HEK293 (cell line): ENCODE results near the gene BCL2.

Source experiments
- CTCF ChIA-PET: fragments of 350-600 bp; formaldehyde crosslinking; extraction: SDS; loops from one replicate; lab custom pipeline; 2021; ENCODE audit warnings: antibody characterized with exemption; lab: Yijun Ruan, JAX
- POLR2A ChIA-PET: fragments of 300-600 bp; formaldehyde crosslinking; extraction: SDS; loops from one replicate; lab custom pipeline; 2020; ENCODE audit warnings: antibody characterized with exemption, inconsistent platforms; lab: Yijun Ruan, JAX
- H3K27ac ChIP-seq: fragments of 200-500 bp; sonication (Bioruptor generic); 2 replicates; pipeline ENCODE4 v1.5.1; 2014; ENCODE audit warnings: low read depth, low read length, control low read depth, inconsistent platforms; ENCODE audit errors: extremely low read depth
- H3K36me3 ChIP-seq, 2 experiments: fragments of 200-500 bp in 1 of 2; sonication (Bioruptor generic) in 1 of 2; 1 replicate in 1 of 2; 2 replicates in 1 of 2; pipeline ENCODE4 v1.5.1; 2014 to 2017; ENCODE audit warnings: inconsistent platforms in 2 of 2, low read length in 2 of 2; ENCODE audit not compliant: control insufficient read depth in 2 of 2, insufficient read depth in 1 of 2
- H3K4me1 ChIP-seq: fragments of 200-500 bp; sonication (Bioruptor generic); 2 replicates; pipeline ENCODE4 v1.5.1; 2014; ENCODE audit warnings: mild to moderate bottlenecking, low read length, inconsistent platforms; ENCODE audit not compliant: control insufficient read depth, insufficient read depth
- H3K4me3 ChIP-seq: 2 replicates; pipeline ENCODE4 v1.5.1; 2011; ENCODE audit warnings: low read depth, mild to moderate bottlenecking, control low read depth, low read length, moderate library complexity
- H3K9me3 ChIP-seq: fragments of 200-500 bp; sonication (Bioruptor generic); 2 replicates; pipeline ENCODE4 v1.5.1; 2014; ENCODE audit warnings: low read depth, low read length, inconsistent platforms; ENCODE audit not compliant: control insufficient read depth, insufficient read depth
- GLIS1 ChIP-seq: fragments of 450-650 bp; formaldehyde crosslinking; IDR thresholded peaks from 2 replicates; pipeline ENCODE4 v1.5.1; 2016; ENCODE audit warnings: missing biosample characterization, missing genetic modification characterization
- KLF16 ChIP-seq: fragments of 450-650 bp; formaldehyde crosslinking; IDR thresholded peaks from 2 replicates; pipeline ENCODE4 v1.5.1; 2017; ENCODE audit warnings: missing biosample characterization, missing genetic modification characterization
- KLF7 ChIP-seq: fragments of 450-650 bp; formaldehyde crosslinking; IDR thresholded peaks from 2 replicates; pipeline ENCODE4 v1.5.1; 2016; ENCODE audit warnings: missing biosample characterization, missing genetic modification characterization, borderline replicate concordance
- KLF8 ChIP-seq: fragments of 450-650 bp; formaldehyde crosslinking; IDR thresholded peaks from 2 replicates; pipeline ENCODE4 v1.5.1; 2016; ENCODE audit warnings: missing biosample characterization, missing genetic modification characterization
- REPIN1 ChIP-seq: fragments of 450-650 bp; formaldehyde crosslinking; IDR thresholded peaks from 2 replicates; pipeline ENCODE4 v1.5.1; 2017; ENCODE audit warnings: missing biosample characterization, missing genetic modification characterization, low read depth
- SCRT1 ChIP-seq: fragments of 450-650 bp; formaldehyde crosslinking; IDR thresholded peaks from 2 replicates; pipeline ENCODE4 v1.5.1; 2016; ENCODE audit warnings: missing biosample characterization, missing genetic modification characterization, borderline replicate concordance
- SCRT2 ChIP-seq: fragments of 450-650 bp; formaldehyde crosslinking; IDR thresholded peaks from 2 replicates; pipeline ENCODE4 v1.5.1; 2016; ENCODE audit warnings: missing biosample characterization, missing genetic modification characterization
- TCF7L2 ChIP-seq: IDR thresholded peaks from 2 replicates; pipeline ENCODE4 v1.6.1; 2011; ENCODE audit warnings: low read depth, mild to moderate bottlenecking, inconsistent platforms, low read length, moderate library complexity, borderline replicate concordance
- YY1 ChIP-seq: fragments of 450-650 bp; formaldehyde crosslinking; IDR thresholded peaks from 2 replicates; pipeline ENCODE4 v1.5.1; 2018; ENCODE audit warnings: missing biosample characterization, missing genetic modification characterization
- ZBTB10 ChIP-seq: fragments of 450-650 bp; formaldehyde crosslinking; IDR thresholded peaks from 2 replicates; pipeline ENCODE4 v1.5.1; 2016; ENCODE audit warnings: missing biosample characterization, missing genetic modification characterization
- ZNF112 ChIP-seq: fragments of 450-650 bp; formaldehyde crosslinking; IDR thresholded peaks from 2 replicates; pipeline ENCODE4 v1.5.0; 2017; ENCODE audit warnings: missing biosample characterization, missing genetic modification characterization
- ZNF292 ChIP-seq: fragments of 450-650 bp; formaldehyde crosslinking; IDR thresholded peaks from 2 replicates; pipeline ENCODE4 v1.5.1; 2016; ENCODE audit warnings: low read depth, missing biosample characterization, missing genetic modification characterization, borderline replicate concordance
- ZNF350 ChIP-seq: fragments of 450-650 bp; formaldehyde crosslinking; IDR thresholded peaks from 2 replicates; pipeline ENCODE4 v1.5.0; 2017; ENCODE audit warnings: missing biosample characterization, mild to moderate bottlenecking, missing genetic modification characterization
- ZNF398 ChIP-seq: fragments of 450-650 bp; formaldehyde crosslinking; IDR thresholded peaks from 2 replicates; pipeline ENCODE4 v1.5.1; 2017; ENCODE audit warnings: missing biosample characterization, missing genetic modification characterization
- ZNF585B ChIP-seq: fragments of 450-650 bp; formaldehyde crosslinking; IDR thresholded peaks from 2 replicates; pipeline ENCODE4 v1.5.1; 2016; ENCODE audit warnings: missing biosample characterization, missing genetic modification characterization
- ZNF639 ChIP-seq: fragments of 450-650 bp; formaldehyde crosslinking; IDR thresholded peaks from 2 replicates; pipeline ENCODE4 v1.5.1; 2016; ENCODE audit warnings: missing biosample characterization, missing genetic modification characterization
- ZNF704 ChIP-seq: fragments of 450-650 bp; formaldehyde crosslinking; IDR thresholded peaks from 2 replicates; pipeline ENCODE4 v1.5.1; 2016; ENCODE audit warnings: missing biosample characterization, missing genetic modification characterization
- ZSCAN23 ChIP-seq: fragments of 450-650 bp; formaldehyde crosslinking; IDR thresholded peaks from 2 replicates; pipeline ENCODE4 v1.5.1; 2016; ENCODE audit warnings: missing biosample characterization, missing genetic modification characterization
- TF ChIP-seq, protein P1 (sequence below): sonication (generic); formaldehyde crosslinking; IDR thresholded peaks from 2 replicates; pipeline ENCODE4 v1.8.1; 2022; ENCODE audit warnings: mild to moderate bottlenecking, moderate library complexity, missing genetic modification reagents
- TF ChIP-seq, protein P2 (sequence below): fragments of 450-650 bp; formaldehyde crosslinking; IDR thresholded peaks from 2 replicates; pipeline ENCODE4 v1.5.1; 2017; ENCODE audit warnings: missing biosample characterization, missing genetic modification characterization

BCL2 gene

DNA sequence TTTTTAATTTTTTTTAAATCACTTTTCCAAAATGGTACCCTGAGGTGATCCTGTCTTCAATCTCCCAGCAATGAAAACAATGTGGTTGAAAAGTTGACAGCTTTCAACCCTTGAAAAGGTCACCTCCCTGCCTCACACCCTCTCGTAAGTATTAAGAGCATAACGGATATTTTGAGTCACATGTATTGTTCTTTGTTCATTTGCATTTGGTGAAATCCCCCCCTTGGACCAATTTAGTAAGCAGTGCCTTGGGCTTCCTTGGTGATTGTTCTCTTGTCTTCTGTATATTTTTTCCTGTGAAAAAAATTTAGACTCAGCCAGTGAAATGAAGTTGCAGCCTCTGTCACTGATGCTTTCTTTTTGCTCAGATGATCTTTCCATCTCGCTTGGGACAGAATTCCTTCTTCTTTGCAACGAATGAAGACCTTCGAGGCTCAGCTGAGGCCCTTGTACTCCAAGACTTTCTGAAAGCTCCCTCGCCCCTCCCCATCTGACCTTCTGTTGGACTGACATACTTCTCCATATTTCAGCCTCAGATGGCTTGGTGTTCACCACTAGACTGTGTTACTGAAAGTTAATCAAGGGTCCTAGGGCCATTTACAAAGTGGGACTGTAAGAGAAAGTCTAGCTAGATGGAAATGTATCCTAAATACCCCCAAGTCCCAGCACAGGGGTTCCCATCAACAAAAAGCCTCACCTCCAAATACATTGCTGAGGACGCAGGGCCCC lies 158.4 kb downstream of the BCL2 start:
- Histone ChIP-seq H3K4me3 (no peak overlapping the region), H3K4me1 (peaks cover 11% of the 10 kb centered on the region), H3K36me3 (no peaks in the 10 kb centered on the region), H3K9me3 (no peaks in the 10 kb centered on the region), H3K27ac (no peak overlapping the region)
- ChIA-PET POLR2A (no interaction called here), CTCF (interaction anchor here (1.3 kb wide), 1 partner anchor 145 kb away, joined by 3 read pairs; no protein-coding TSS in a partner anchor)
- no peak for TF ChIP-seq ZNF350 (tag by site-specific recombination)
- TF ChIP-seq, protein P1, sequence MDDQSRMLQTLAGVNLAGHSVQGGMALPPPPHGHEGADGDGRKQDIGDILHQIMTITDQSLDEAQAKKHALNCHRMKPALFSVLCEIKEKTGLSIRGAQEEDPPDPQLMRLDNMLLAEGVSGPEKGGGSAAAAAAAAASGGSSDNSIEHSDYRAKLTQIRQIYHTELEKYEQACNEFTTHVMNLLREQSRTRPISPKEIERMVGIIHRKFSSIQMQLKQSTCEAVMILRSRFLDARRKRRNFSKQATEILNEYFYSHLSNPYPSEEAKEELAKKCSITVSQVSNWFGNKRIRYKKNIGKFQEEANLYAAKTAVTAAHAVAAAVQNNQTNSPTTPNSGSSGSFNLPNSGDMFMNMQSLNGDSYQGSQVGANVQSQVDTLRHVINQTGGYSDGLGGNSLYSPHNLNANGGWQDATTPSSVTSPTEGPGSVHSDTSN (CRISPR knock-in tag) = no peak
- no peak for TF ChIP-seq ZNF704 (tag by site-specific recombination)
- TF ChIP-seq ZNF112 = no peak
- no peak for TF ChIP-seq KLF8 (tag by site-specific recombination)
- TF ChIP-seq ZBTB10 (tag by site-specific recombination) = no peak
- no peak for TF ChIP-seq ZSCAN23 (tag by site-specific recombination)
- TF ChIP-seq TCF7L2 = no peak
- no peak for TF ChIP-seq ZNF398 (tag by site-specific recombination)
- no peak for TF ChIP-seq REPIN1 (tag by site-specific recombination)
- TF ChIP-seq ZNF639 (tag by site-specific recombination) = no peak
- TF ChIP-seq GLIS1 (tag by site-specific recombination) = no peak
- no peak for TF ChIP-seq KLF7 (tag by site-specific recombination)
- TF ChIP-seq, protein P2, sequence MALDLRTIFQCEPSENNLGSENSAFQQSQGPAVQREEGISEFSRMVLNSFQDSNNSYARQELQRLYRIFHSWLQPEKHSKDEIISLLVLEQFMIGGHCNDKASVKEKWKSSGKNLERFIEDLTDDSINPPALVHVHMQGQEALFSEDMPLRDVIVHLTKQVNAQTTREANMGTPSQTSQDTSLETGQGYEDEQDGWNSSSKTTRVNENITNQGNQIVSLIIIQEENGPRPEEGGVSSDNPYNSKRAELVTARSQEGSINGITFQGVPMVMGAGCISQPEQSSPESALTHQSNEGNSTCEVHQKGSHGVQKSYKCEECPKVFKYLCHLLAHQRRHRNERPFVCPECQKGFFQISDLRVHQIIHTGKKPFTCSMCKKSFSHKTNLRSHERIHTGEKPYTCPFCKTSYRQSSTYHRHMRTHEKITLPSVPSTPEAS (tag by site-specific recombination) = no peak
- TF ChIP-seq ZNF292 = no peak
- TF ChIP-seq KLF16 (tag by site-specific recombination) = no peak
- no peak for TF ChIP-seq YY1
- TF ChIP-seq SCRT1 (tag by site-specific recombination) = no peak
- no peak for TF ChIP-seq SCRT2 (tag by site-specific recombination)
- no peak for TF ChIP-seq ZNF585B (tag by site-specific recombination)
